NCI-H82 treated with DMSO at 0.1 percent for 48 hours (cell line): ENCODE data around the gene FAM135A.
"Not testable (repeated sequence)": the region's sequence is repeated elsewhere in the genome, so short reads cannot be mapped to it uniquely, and the experiment has no call there.

Experiments
- DNase-seq: peaks from one replicate; lab custom pipeline; 2025; ENCODE audit not compliant: unreplicated experiment; lab: John Stamatoyannopoulos, UW

Gene FAM135A

DNA sequence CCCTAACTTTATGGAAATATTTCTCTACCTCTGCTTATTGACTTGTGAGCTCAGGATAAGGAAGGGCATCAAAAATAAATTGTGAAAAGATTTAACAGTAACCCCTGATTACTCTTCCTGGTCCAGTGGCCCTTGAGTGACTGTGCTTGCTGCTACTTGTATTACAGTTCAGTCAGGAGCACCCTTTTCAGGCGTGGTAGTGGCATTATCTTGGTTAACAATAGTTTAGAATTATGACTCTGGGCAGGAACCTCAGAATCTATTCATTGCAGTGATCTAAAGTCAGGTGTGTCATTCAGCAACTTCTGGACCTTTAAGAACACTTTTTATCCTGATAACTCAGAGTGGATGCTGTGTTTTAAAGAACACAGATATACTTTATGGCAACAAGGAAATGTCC is 43.4 kb downstream of the FAM135A start:
- no peak for DNase-seq

DNA sequence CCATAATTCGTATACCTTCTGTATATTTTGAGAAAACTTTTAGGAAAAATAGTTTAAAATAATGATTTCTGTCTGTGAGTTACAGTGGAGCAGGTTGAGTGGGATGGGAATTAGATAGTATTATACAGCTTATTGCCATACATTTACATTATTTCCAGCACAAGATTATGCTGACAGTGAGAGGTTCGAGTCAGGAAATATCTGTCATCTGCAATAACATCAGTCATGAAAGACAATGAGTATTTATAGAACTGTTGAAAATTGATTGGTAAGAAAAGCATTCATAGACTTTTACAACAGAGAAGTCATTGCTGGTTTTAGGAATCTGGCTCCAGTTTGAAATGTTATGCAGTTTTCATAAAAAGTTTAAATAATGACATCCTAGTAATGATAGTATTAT is 45.9 kb downstream of the FAM135A start:
- no peak for DNase-seq

DNA sequence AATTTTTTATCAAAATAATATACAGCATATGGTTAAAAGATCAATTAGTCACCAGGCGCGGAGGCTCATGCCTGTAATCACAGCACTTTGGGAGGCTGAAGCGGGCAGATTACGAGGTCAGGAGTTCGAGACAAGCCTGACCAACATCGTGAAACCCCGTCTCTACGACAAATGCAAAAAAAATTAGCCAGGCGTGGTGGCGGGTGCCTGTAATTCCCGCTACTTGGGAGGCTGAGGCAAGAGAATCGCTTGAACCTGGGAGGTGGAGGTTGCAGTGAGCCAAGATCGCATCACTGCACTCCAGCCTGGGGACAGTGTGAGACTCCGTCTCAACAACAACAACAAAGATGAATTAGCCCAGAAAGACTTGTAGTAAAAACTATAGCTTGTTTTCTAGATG is 46.4 kb downstream of the FAM135A start:
- DNase-seq: not testable (repeated sequence)

DNA sequence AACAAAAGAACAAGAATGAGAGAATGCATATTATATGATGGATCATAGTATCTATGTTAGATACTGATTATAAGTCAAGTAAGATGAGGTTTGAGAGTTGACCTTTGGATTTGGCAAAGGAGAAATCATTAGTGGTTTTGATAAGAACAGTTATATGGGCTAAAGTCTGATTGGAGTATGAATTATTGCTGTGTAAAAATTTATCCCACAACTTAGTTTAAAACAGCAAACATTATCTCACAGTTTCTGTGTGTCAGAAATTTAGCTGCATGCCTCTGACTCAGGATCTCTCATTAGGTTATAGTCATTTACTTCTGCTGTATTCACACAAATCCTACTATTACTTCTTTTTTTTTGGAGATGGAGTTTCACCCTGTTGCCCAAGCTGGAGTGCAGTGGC is 56.7 kb downstream of the FAM135A start:
- no peak for DNase-seq

DNA sequence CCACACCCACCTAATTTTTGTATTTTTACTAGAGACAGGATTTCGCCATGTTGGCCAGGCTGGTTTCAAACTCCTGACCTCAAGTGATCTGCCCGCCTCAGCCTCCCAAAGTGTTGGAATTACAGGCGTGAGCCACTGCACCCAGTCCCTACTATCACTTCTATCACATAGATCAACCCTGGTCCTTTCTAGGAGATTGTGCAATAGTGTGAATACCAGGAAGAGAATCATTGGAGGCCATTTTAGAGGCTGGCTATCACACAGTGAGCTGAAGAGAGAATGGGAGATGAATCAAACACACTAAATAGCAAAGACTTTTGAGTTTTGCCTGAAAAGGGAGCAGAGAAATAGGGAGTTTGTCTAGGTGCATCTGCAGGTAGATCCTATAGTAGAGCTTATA is 57.2 kb downstream of the FAM135A start:
- not testable (repeated sequence) for DNase-seq

DNA sequence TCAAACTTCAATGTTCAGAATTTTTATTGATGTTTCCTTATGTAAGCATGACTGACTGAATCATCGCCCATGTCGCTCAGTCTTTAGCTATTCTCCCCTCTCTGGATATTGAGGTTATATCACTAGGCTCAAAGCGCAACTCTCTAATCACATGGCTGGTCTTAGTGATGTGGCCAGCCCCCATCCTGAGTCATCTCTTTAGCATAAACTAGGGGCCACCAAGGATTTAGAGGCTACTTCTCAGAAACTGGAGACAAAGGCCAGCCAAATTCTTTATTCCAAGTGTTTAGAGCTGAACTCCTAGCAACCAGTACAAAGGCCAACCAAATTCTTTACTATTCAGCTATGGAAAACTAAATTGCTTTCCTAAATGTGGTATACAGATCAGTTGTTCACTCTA is 61.4 kb downstream of the FAM135A start:
- no peak for DNase-seq

DNA sequence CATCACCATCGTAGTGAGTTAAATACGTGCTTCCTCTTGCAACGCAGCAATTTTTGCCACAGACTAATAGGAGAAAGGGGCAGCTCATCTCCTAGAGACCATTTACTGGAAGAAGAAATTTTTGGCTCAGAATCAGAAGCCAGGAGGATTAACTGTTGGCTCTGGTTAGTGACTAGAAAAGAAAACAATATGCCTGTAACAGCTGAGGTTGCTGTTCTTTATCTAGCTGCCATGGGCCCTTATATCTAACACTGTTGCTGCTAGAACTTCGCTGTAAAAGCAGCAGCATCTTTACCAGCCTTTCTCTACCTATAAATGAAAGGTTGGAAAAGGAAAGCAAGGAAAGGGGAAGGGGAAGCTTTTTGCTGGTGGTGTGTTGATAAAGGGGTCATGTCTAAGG is 65.9 kb downstream of the FAM135A start:
- no peak for DNase-seq

DNA sequence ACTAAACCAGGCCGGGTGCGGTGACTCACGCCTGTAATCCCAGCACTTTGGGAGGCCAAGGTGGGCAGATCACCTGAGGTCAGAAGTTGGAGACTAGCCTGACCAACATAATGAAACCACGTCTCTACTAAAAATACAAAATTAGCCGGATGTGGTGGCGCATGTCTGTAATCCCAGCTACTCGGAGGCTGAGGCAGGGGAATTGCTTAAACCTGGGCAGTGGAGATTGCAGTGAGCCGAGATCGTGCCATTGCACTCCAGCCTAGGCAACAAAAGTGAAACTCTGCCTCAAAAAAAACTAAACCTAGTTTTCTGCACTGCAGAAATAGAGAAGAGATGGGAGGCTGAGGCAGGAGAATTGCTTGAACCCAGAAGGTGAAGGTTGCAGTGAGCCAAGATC is 73.3 kb downstream of the FAM135A start:
- DNase-seq: not testable (repeated sequence)

DNA sequence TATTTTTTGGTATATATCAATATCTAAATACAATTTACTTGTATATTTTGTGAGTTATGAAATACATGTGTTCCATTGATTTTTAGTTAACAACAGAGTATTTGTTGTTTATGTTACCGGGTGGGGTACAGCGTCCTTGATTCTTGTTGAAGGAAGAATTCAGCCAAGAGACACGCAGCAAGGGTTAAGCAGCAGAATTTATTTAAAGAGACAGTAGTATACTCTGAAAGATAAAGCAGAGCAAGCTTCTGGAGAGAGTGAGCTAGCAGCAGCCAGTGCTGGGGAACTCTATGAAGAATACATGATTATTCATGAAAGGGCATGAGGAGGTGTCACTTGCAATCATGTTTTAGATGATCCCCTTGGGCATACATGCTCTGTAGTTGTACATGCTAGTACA is 76.1 kb downstream of the FAM135A start:
- DNase-seq: no peak

DNA sequence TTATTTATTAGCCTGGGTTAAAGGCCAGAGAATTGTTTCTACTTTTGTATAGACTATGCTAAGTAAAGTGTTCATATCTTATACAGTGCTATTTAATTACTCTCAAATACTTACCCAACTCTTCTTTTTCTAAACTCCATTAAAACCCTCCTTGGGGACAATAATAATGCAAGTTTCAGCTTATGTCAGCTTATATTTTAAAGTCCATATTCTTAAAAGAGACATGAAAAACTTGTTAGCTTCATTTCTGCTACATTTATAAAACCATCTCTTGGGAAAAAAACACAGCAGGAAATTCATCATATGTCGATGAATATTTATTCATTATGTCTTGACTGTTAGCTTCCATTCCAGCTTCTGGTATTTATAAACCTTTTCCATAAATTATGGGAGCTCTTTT is 81.5 kb downstream of the FAM135A start:
- DNase-seq: no peak

DNA sequence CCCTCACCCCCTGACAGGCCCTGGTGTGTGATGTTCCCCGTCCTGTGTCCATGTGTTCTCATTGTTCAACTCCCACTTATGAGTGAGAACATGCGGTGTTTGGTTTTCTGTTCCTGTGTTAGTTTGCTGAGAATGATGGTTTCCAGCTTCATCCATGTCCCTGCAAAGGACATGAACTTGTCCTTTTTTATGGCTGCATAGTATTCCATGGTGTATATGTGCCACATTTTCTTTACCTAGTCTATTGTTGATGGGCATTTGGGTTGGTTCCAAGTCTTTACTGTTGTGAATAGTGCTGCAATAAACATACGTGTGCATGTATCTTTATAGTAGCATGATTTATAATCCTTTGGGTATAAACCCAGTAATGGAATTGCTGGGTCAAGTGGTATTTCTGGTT is 82.5 kb downstream of the FAM135A start:
- DNase-seq: not testable (repeated sequence)

DNA sequence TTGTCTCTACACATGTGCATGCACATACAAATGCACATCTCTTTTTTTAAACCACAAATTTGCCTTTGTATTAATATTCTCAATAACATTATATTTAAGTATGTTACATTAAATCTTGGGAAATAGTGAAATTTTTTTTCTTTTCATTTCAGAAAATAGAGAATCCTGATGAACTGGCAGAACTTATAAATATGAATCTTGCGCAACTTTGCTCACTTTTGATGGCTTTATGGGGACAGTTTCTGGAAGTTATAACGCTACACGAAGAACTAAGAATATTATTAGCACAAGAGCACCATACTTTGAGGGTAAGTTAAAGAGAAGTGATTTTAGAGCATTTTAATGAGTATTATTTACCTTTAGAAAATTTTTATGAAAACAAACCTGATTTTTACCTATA is 89.2 kb downstream of the FAM135A start:
- no peak for DNase-seq

DNA sequence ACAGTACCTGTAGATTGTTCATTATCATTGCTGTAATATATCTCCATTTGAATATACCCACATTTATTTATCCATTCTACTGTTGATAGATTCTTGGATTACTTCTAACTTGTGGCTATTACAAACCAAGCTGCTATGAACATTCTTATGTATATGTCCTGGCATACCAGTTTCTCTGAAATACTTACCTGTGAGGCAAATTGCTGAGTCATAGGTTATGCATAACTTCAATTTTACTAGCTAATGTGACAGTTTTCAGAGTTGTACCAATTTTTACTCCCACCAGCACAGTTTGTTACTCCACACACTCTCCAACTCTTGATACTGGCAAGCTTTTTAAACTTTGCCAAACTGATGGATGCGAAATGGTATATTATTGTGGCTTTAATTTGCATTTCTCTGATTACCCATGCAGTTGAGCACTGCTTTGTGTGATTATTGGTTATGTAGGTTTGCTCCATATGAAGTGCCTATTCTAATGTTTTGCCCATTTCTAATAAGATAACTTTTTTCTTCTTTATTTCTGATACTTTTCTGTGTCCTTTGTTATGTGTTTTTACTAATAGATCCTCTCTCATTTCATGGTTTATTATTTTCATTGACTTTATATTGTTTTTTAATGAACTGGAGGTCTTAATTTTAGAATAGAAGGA is 90.6 kb downstream of the FAM135A start:
- no peak for DNase-seq

DNA sequence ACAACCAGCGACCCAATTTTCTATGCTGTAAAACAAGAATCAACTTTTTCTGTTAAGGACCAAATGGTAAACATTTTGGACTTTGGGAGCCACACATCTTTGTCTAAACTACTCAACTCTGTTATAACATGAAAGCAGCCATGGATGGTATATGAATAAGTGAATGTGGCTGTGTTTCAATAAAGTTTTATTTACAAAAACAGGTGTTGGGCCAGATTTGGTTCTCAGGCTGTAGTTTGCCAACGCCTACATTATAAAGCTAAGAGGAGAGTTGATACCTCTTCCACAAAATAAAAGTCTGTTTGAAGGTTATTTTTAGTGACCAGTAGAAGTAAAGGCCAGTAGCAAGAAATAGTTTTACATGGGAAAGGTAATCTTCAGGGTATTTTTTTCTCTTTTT is 93.0 kb downstream of the FAM135A start:
- no peak for DNase-seq

DNA sequence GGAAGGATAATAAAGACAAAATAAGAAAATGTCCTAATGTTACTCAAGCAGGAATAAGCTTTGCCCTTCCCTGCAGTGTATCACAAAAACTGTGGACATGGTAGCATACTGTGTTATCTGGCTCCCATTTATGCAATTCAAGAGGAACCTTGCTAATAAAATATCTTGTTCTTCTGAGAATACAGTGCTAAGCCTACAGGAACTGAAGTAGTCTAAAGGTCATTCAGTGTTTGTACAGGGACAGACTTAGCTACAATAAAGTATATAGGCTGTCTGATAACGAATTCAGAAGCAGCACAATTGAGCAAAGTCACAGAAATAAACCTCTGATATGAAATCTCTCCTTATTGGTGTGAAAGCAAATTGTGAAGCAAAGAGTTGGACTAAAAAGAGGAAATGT is 93.9 kb downstream of the FAM135A start:
- no peak for DNase-seq

DNA sequence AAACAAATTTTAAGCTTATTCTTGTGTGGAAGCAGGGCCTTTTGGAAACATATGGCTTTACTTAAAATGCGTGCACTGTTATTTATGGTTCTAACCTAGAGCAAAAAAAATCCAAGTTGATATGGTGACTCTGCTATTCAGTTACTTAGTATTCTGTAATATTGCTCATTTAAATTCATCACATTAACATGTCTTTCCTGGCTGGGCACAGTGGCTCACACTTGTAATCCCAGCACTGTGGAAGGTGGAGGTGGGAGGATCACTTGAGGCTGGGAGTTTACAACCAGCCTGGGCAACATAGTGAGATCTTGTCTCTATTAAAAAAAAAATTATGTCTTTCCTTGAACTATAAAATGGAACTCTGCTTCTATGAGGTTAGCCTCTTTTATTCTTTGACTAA is 95.6 kb downstream of the FAM135A start:
- DNase-seq: no peak

DNA sequence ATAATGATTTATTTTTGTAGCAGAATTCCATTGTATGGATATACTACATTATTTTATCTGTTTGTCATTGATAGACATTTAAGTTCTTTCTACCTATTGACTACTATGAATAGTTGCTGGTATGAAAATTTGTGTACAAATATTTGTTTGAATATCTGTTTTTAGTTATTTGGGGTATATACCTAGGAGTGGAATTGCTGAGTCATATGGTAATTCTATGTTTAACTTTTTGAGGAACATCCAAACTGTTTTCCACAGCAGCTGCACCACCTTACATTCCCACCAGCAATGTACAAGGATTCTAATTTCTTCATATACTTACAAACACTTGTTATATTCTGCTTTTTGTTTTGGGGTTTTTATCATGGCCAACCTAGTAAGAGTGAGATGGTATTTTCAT is 97.3 kb downstream of the FAM135A start:
- DNase-seq: no peak

DNA sequence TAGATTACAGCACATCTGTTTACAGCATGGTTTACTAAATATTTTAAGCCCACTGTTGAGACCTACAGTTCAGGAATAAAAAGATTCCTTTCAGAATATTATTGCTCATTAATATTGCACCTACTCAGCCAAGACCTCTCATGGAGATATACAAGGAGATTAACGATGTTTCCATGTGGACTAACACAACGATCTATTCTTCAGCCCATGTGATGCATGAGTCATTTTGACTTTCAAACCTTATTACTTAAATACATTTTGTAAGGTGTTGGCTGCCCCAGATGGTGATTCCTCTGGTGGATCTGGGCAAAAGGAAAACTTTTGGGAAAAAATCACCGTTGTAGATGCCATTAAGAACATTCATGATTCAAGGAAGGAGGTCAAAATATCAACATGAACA is 105.4 kb downstream of the FAM135A start:
- no peak for DNase-seq

DNA sequence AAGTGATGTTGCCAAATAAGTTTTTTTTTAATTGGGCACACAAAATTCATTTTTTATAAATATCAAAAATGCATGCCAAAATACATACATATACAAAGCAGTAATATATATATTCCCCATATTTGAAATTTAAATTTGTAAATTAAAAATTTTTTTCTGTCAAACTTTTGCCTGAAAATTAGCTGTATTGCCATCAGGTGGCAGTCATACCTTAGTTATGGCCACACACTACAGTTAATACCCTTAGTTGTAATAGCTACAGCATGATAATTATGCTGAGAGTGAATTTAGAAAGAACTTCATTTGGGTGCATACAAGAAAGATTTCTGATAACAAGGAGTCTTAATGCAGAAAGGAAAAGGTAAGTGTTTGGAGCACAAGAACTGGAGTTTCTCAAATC is 107.3 kb downstream of the FAM135A start:
- no peak for DNase-seq

DNA sequence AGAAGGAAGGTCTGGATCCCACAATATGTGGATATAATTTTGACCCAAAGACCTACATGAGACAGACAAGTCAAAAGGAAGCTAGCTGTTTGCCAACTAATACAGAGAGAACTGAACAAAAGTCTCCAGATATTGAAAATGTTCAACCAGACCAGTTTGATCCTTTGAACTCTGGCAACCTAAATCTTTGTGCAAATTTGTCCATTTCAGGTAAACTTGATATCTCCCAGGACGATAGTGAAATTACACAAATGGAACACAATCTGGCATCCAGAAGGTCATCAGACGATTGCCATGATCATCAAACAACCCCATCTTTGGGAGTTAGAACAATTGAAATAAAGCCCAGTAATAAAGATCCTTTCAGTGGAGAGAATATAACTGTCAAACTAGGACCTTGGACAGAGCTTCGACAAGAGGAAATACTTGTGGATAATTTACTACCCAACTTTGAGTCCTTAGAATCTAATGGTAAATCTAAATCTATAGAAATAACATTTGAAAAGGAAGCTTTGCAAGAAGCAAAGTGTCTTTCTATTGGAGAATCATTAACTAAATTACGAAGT is 111.5 kb downstream of the FAM135A start:
- no peak for DNase-seq

DNA sequence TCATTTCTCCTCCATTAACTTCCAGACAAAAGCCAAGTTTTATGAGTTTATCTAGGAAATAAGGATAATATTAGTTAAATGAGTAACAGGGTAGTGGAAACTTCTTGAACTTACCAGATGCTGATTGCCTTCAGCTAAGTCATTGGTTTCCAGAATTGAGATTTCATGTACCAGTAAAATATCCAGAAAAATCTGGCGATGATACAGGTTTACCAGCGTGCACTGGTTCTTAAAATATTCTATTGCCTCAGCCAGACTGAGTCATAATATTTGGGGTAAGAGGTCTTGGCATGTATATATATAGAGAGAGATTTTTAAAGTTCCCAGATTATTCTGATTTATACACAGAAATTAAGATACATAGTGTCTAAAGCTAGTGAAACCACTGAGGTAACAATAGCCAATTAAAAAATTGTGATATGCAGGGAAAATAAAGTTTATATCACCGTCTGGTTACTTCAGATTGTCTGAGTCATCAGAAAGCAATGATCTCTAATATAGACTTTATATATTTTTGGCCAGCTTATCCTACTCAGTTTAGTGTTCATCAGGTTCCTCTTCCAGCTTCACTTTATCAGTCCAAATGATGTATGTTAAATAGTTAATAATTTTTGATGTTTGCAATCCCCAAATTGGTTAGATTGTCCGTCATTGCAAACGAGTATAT is 113.9 kb downstream of the FAM135A start:
- no peak for DNase-seq

DNA sequence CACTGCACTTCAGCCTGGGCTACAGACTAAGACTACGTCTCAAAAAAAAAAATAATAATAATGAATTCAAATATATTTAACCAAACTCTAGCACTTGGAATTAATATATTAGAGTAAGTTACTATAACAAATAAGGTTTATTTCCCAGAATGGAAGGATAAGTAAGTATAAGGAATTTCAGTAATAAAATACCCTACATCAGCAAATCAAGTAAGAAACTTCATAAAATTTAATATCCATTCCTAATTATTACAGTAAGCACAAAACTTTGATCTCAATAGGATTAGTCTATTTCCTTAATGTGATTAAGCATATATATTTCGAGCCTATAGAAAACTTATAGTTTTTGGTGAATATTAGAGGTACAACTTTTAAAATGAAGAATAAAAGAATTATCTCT is 116.7 kb downstream of the FAM135A start:
- no peak for DNase-seq

DNA sequence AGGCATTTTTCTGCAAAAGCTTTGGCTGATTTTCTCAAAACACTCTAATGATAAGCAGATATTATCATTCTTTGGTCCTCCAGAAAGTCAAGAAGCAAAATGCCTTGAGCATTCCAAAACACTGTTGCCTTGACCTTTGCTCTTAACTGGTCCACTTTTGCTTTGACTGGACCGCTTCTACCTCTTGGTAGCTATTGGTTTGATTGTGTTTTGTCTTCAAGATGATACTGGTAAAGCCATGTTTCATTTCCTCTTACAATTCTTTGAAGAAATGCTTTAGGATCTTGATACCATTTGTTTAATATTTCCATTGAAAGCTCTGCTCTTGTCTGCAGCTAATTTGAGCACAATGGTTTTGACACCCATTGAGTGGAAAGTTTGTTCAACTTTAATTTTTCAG is 117.8 kb downstream of the FAM135A start:
- no peak for DNase-seq
